Measurements from ENCODE around the gene THEM5. TPM values are rescaled to one million over a fixed set of nuclear protein-coding genes. Genes with fewer than 3 reads are reported as not detected.
"Not testable (repeated sequence)": the region's sequence is repeated elsewhere in the genome, so short reads cannot be mapped to it uniquely, and the experiment has no call there.

Gene THEM5
- not detected for total RNA-seq

GRCh38 chr1:151853411-151853943 lies at the start of gene THEM5:
TSS of gene THEM5 (minus strand) at chr1:151853712. CDS start at chr1:151853565, 147 bp downstream.
- Histone ChIP-seq H3K27me3 (no peaks in the 10 kb centered on the region), H3K4me1 (no peaks in the 10 kb centered on the region), H3K9me3 (no peaks in the 10 kb centered on the region), H3K27ac (no peak within 1 kb of the TSS), H3K4me3 (no peak within 1 kb of the TSS), H3K36me3 (no peaks in the 10 kb centered on the region)
- TF ChIP-seq CTCF (IDR thresholded peaks at IDR 0.05): no peak
- DNase-seq (ENCODE audit: low spot score in 2 of 2): no peak
- intact Hi-C loops (cut with DNase I; ENCODE audit: low total_unique reads): no loop called here

GRCh38 chr1:151902858-151903257 lies 49.3 kb upstream of the THEM5 start:
- TF ChIP-seq CTCF (IDR thresholded peaks at IDR 0.05): no peak
- no peak for TF ChIP-seq POLR2AphosphoS5 (IDR thresholded peaks at IDR 0.05)
- no peak for TF ChIP-seq POLR2A (IDR thresholded peaks at IDR 0.05)
- no peak overlapping the region for H3K27ac ChIP-seq
- H3K9me3 ChIP-seq: peaks cover 0 to 18% of the 10 kb centered on the region in 2 donors
- H3K27me3 ChIP-seq: no peaks in the 10 kb centered on the region
- intact Hi-C loops (cut with DNase I; ENCODE audit: low total_unique reads): no loop called here
- no peaks in the 10 kb centered on the region for H3K4me1 ChIP-seq
- DNase-seq (ENCODE audit: low spot score in 2 of 2): no peak
- H3K36me3 ChIP-seq: no peaks in the 10 kb centered on the region
- H3K4me3 ChIP-seq: no peak overlapping the region

- H3K4me1 ChIP-seq; intact Hi-C loops (cut with DNase I; ENCODE audit: low total_unique reads); H3K9me3 ChIP-seq; H3K36me3 ChIP-seq; H3K27ac ChIP-seq; H3K27me3 ChIP-seq; H3K4me3 ChIP-seq; DNase-seq (ENCODE audit: low spot score in 2 of 2): not testable (repeated sequence)
These were observed 47.3 kb upstream of the THEM5 start for GRCh38 chr1:151900804-151901203.

- no peak for DNase-seq (ENCODE audit: low spot score in 2 of 2)
- Histone ChIP-seq H3K36me3 (no peaks in the 10 kb centered on the region), H3K4me1 (no peaks in the 10 kb centered on the region), H3K9me3 (peaks cover 0 to 10% of the 10 kb centered on the region in 2 donors), H3K27me3 (no peaks in the 10 kb centered on the region), H3K27ac (no peak overlapping the region), H3K4me3 (no peak overlapping the region)
- intact Hi-C loops (cut with DNase I; ENCODE audit: low total_unique reads): no loop called here
- TF ChIP-seq POLR2A (IDR thresholded peaks at IDR 0.05): no peak
- no peak for TF ChIP-seq POLR2AphosphoS5 (IDR thresholded peaks at IDR 0.05)
- no peak for TF ChIP-seq CTCF (IDR thresholded peaks at IDR 0.05)
These were observed 45.0 kb upstream of the THEM5 start for GRCh38 chr1:151898519-151898991.

GRCh38 chr1:151897991-151898431 lies 44.5 kb upstream of the THEM5 start:
- no peak for TF ChIP-seq POLR2AphosphoS5 (IDR thresholded peaks at IDR 0.05)
- no peak for TF ChIP-seq CTCF (IDR thresholded peaks at IDR 0.05)
- intact Hi-C loops (cut with DNase I; ENCODE audit: low total_unique reads): no loop called here
- DNase-seq (ENCODE audit: low spot score in 2 of 2): no peak
- Histone ChIP-seq H3K4me3 (no peak overlapping the region), H3K27ac (no peak overlapping the region), H3K4me1 (no peaks in the 10 kb centered on the region), H3K27me3 (no peaks in the 10 kb centered on the region), H3K9me3 (peaks cover 0 to 10% of the 10 kb centered on the region in 2 donors), H3K36me3 (no peaks in the 10 kb centered on the region)

Measured in breast epithelium (tissue), 4 donors.